ENCODE results near the gene SLC34A3.

The SLC34A3 gene

DNA sequence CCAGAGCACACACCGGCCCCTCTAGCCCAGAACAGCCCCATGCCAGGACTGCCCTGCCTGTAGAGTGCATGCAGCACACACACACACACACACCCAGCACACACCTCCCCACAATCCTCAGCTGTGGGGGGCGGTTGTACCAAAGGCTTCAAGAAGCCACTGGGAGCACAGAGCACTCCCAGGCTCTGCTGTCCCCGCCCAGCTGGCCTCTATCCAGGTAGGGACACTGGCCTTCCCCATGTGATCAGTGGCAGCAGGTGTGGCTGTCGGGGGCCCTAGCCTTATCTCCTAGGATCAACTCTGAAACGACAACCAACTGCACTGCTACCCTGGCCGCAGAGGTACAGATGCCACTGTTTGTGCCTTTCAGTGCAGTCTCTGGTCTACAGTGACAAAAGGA is 44.3 kb upstream of the SLC34A3 start:
- no peak for DNase-seq (ENCODE audit: low read depth)
- TF ChIP-seq, protein P1, sequence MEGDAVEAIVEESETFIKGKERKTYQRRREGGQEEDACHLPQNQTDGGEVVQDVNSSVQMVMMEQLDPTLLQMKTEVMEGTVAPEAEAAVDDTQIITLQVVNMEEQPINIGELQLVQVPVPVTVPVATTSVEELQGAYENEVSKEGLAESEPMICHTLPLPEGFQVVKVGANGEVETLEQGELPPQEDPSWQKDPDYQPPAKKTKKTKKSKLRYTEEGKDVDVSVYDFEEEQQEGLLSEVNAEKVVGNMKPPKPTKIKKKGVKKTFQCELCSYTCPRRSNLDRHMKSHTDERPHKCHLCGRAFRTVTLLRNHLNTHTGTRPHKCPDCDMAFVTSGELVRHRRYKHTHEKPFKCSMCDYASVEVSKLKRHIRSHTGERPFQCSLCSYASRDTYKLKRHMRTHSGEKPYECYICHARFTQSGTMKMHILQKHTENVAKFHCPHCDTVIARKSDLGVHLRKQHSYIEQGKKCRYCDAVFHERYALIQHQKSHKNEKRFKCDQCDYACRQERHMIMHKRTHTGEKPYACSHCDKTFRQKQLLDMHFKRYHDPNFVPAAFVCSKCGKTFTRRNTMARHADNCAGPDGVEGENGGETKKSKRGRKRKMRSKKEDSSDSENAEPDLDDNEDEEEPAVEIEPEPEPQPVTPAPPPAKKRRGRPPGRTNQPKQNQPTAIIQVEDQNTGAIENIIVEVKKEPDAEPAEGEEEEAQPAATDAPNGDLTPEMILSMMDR (IDR thresholded peaks at IDR 0.05; ENCODE audit: low read depth, low read length, missing control alignments): no peak
- H3K4me3 ChIP-seq (ENCODE audit: low read depth, low read length): no peak overlapping the region

DNA sequence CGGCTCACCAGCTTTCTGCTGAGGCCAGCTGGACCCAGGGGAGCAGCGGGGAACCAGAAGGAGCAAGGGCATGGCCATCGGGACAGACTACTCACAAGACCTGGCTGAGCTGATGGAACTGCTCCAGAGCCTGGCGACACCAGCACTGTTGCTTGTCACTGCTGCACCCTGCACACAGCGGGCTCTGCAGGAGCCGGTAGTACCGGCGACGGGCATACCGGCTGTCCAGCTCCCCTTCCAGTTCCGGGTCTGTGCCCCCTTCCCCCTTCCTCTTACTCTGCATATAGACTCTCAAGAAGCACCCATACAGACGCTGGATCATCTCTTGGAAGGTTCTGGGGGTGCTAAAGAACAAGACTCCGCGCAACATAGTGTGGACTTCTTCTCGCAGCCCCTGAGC is 43.3 kb upstream of the SLC34A3 start:
- TF ChIP-seq, protein P1 (IDR thresholded peaks at IDR 0.05; ENCODE audit: low read depth, low read length, missing control alignments): no peak
- DNase-seq (ENCODE audit: low read depth): no peak
- H3K4me3 ChIP-seq (ENCODE audit: low read depth, low read length): peak overlapping the region; percentile 99

DNA sequence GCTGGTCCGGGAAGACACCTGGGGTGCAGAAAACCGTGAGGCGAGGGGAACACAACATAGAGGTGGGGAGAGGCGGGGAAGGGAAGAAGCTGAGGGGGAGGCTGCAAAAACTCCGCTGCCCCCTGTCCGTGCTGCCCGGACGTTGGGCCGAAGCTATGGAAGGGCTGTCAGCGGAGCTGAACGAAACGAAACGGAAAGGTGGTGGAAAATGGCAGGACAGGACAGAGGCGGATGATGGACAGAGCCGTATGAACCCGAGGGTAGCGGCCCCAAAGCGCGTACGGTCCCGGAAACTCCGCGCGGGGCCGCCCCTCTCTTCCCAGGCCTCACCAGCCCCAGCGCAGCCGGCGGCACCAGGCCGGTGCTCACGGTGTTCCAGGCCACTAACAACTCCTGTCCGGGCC is 42.6 kb upstream of the SLC34A3 start:
- no peak for DNase-seq (ENCODE audit: low read depth)
- H3K4me3 ChIP-seq (ENCODE audit: low read depth, low read length): peak overlapping the region; percentile 99
- TF ChIP-seq, protein P1 (IDR thresholded peaks at IDR 0.05; ENCODE audit: low read depth, low read length, missing control alignments): no peak

DNA sequence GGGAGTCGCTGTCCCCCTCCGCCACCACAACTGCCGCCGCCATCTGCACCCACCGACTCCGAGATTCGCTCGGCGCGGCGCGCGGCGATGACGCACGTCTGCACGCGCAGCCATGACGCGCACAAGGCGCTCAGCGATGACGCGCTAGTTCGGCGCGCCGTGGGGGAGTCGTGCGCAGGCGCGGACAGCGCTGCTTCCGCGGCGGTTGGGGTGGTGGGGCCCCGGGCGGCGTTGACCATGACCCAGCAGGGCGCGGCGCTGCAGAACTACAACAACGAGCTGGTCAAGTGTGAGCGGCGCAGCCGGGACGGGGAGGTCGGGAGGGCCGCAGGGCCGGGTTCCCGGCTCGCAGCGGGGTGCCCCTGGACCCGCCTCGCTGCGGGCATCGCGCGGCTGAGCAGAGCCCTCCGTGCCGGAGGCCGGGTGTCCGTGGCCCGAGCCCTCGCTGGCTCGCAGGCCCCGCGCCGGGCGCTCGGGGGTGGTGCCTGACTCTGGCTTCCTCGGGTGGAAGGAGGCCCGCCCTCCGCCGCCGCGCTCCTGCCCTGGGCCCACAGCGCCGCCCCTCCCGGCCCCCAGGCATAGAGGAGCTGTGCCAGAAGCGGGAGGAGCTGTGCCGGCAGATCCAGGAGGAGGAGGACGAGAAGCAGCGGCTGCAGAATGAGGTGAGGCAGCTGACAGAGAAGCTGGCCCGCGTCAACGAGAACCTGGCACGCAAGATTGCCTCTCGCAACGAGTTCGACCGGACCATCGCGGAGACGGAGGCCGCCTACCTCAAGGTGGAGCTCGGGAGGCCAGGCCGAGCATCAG is 42.0 kb upstream of the SLC34A3 start, which contains the start of the genes ANAPC2 and SSNA1:
TSS of gene ANAPC2 (minus strand) at position 71 of the 807 bp plus-strand sequence. CDS start at position 43, 28 bp downstream.
TSS of gene SSNA1 (plus strand) at position 187 of the 807 bp plus-strand sequence. CDS start at position 238, 51 bp downstream.
- peak; percentile 81 for DNase-seq (ENCODE audit: low read depth)
- TF ChIP-seq, protein P1 (IDR thresholded peaks at IDR 0.05; ENCODE audit: low read depth, low read length, missing control alignments): peak; percentile 56
- H3K4me3 ChIP-seq (ENCODE audit: low read depth, low read length): peak within 1 kb of the TSS; percentile 99

DNA sequence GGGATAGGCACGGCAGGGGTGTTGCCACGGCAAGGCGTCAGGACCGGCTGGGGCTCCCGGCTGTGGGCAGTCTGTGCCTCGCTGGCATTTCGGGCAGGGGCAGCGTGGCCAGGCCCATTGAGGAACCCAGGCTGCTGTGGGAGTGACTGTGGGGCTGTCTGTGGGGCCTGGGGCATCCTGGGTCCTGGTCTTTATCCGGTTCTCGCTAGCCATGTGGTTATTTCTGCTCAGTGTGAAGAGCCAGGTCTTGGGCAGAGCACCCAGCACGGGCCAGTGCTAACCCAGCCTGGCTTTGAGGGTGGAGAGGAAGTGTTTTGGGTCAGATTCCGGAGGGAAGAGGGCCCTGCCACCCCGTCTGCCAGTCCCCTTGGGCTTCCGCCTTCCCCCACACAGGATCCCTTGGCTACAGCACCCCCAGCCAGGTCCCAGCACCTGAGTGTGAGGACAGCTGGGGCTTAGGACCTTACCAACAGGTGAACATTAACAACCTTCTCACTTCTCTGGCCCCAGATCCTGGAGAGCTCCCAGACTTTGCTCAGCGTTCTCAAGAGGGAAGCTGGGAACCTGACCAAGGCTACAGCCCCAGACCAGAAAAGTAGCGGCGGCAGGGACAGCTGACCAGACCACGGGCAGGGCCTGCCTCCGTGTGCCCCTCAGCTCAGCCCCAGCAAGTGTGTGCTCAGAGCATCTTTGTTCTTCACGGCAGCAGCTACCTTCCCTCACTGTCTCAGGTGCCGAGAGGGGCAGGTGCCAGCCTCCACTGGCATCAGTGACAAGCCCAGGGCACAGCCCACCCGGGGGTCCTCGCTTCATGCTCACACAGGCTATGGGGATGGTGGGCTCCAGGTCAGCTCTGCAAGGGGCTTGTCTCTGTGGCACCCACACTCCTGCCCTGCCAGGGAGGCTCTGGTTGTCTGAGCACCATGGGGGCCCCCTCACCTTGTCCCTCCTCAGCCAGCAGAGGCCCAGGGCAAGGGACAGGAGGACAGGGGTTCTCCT is 41.1 kb upstream of the SLC34A3 start:
- DNase-seq (ENCODE audit: low read depth): no peak
- TF ChIP-seq, protein P1 (IDR thresholded peaks at IDR 0.05; ENCODE audit: low read depth, low read length, missing control alignments): no peak
- peak overlapping the region; percentile 99 for H3K4me3 ChIP-seq (ENCODE audit: low read depth, low read length)

DNA sequence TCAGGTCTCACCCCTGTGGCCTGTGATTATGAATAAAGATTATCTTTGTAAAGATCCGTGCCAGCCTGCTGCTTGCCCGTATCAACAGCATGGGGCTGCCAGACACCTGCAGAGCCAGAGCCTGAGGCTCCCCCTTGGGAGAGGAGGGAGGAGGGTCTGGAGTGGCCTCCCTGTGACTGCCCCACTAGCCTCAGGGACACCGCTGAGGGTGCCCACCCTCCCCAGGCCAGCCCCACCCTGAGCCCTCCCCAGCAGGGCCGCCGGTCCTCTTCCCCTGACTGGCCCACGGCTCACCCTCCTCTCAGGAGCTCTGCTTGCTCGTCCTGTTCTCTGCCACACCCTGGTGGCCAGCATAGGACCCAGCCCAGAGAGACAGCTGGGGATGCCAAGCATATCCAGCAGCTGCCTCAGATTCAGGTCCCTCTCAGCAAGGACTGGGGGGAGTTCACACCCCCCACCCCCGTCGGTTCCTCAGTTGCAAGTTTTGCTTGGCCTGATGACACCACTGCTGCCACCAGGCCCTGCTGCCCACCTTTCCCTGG is 40.3 kb upstream of the SLC34A3 start:
- no peak for DNase-seq (ENCODE audit: low read depth)
- TF ChIP-seq, protein P1 (IDR thresholded peaks at IDR 0.05; ENCODE audit: low read depth, low read length, missing control alignments): no peak
- no peak overlapping the region for H3K4me3 ChIP-seq (ENCODE audit: low read depth, low read length)

All from GM12864 (cell line).